HG03558 (cell line): ENCODE results near the gene MKNK1.
A peak's percentile ranks its signal among the peaks of the same experiment; 100 is the strongest.
"Not testable (repeated sequence)": the region's sequence is repeated elsewhere in the genome, so short reads cannot be mapped to it uniquely, and the experiment has no call there.

Source experiments
- ATAC-seq: cut with Tn5 transposase; IDR thresholded peaks from one replicate; pipeline ENCODE4 v1.9.1; 2021; ENCODE audit warnings: moderate number of reproducible peaks; ENCODE audit not compliant: unreplicated experiment; ENCODE audit errors: extremely low read depth

Gene MKNK1

GRCh38 chr1:46603858-46604549 is at the start of gene MKNK1:
MKNK1 (minus strand) TSS chr1:46604268; CDS start chr1:46583327, 20,941 bp downstream.
- ATAC-seq = peak; percentile 76

- no peak for ATAC-seq
Observed at GRCh38 chr1:46653405-46653958, 49.4 kb upstream of the MKNK1 start.

- ATAC-seq = no peak
Observed at GRCh38 chr1:46652321-46653100, 48.4 kb upstream of the MKNK1 start.

GRCh38 chr1:46651152-46651551 is 47.1 kb upstream of the MKNK1 start:
- not testable (repeated sequence) for ATAC-seq

GRCh38 chr1:46650491-46650890 is 46.4 kb upstream of the MKNK1 start:
- ATAC-seq = no peak

- no peak for ATAC-seq
Observed at GRCh38 chr1:46649764-46650163, 45.7 kb upstream of the MKNK1 start.

- ATAC-seq = no peak
Observed at GRCh38 chr1:46647611-46648010, 43.5 kb upstream of the MKNK1 start.

- no peak for ATAC-seq
Observed at GRCh38 chr1:46646844-46647243, 42.8 kb upstream of the MKNK1 start.

- no peak for ATAC-seq
Observed at GRCh38 chr1:46646331-46646730, 42.3 kb upstream of the MKNK1 start.

- ATAC-seq = no peak
Observed at GRCh38 chr1:46645815-46646214, 41.7 kb upstream of the MKNK1 start.

- ATAC-seq = no peak
Observed at GRCh38 chr1:46643368-46643775, 39.3 kb upstream of the MKNK1 start.

- ATAC-seq = no peak
Observed at GRCh38 chr1:46642115-46642680, 38.1 kb upstream of the MKNK1 start.

- no peak for ATAC-seq
Observed at GRCh38 chr1:46639547-46639946, 35.5 kb upstream of the MKNK1 start.

- ATAC-seq = no peak
Observed at GRCh38 chr1:46638921-46639320, 34.9 kb upstream of the MKNK1 start.

GRCh38 chr1:46637444-46638083 is 33.5 kb upstream of the MKNK1 start:
- ATAC-seq = no peak

- ATAC-seq = no peak
Observed at GRCh38 chr1:46635205-46635604, 31.1 kb upstream of the MKNK1 start.

- no peak for ATAC-seq
Observed at GRCh38 chr1:46630719-46631118, 26.7 kb upstream of the MKNK1 start.

GRCh38 chr1:46623743-46624644 is 19.9 kb upstream of the MKNK1 start:
- no peak for ATAC-seq

- ATAC-seq = no peak
Observed at GRCh38 chr1:46622344-46622743, 18.3 kb upstream of the MKNK1 start.

GRCh38 chr1:46621930-46622329 is 17.9 kb upstream of the MKNK1 start:
- ATAC-seq = no peak
